ENCODE results near the gene PPL. TPM values are rescaled to one million over a fixed set of nuclear protein-coding genes. Genes with fewer than 3 reads are reported as not detected.
A peak's percentile ranks its signal among the peaks of the same experiment; 100 is the strongest.

The PPL gene
- total and polyA plus RNA-seq, 2 experiments from 2014 or later = 32.8 to 44.5 TPM

GRCh38 chr16:4936181-4936990, 562 bp downstream of the PPL start:
- WGBS (ENCODE audit: low lambda C conversion rate, missing lambda C conversion rate) = 3% methylated on average over 22 of the region's 64 CpGs
- DNase-seq (ENCODE audit: low spot score) = peak; percentile 88
- H3K4me1 ChIP-seq (ENCODE audit: insufficient read depth) = peaks cover 13% of the 10 kb centered on the region
- no peaks in the 10 kb centered on the region for H3K27me3 ChIP-seq
- TF ChIP-seq CTCF (IDR thresholded peaks at IDR 0.05; ENCODE audit: poor library complexity) (peak; percentile 48), EZH2 (IDR thresholded peaks at IDR 0.05; ENCODE audit: borderline replicate concordance) (peak; percentile 38), EZH2phosphoT487 (IDR thresholded peaks at IDR 0.05; ENCODE audit: low read depth, severe bottlenecking, unreplicated experiment) (no peak)
- peaks cover 2% of the 10 kb centered on the region for H4K20me1 ChIP-seq (ENCODE audit: insufficient read depth, poor library complexity, severe bottlenecking)
- peak overlapping the region; percentile 95 for H3K27ac ChIP-seq
- H3K4me2 ChIP-seq = peak overlapping the region; percentile 92
- H3K9me2 ChIP-seq (replicated peaks; ENCODE audit: insufficient read depth) = no peaks in the 10 kb centered on the region
- H2AFZ ChIP-seq = peak overlapping the region; percentile 62
- H3K9me3 ChIP-seq (ENCODE audit: low read depth) = no peaks in the 10 kb centered on the region
- H3K4me3 ChIP-seq = peak overlapping the region; percentile 53
- H3K36me3 ChIP-seq (replicated peaks; ENCODE audit: insufficient read depth, low read depth) = no peaks in the 10 kb centered on the region
- peaks cover 37% of the 10 kb centered on the region for H3K79me2 ChIP-seq

DNA sequence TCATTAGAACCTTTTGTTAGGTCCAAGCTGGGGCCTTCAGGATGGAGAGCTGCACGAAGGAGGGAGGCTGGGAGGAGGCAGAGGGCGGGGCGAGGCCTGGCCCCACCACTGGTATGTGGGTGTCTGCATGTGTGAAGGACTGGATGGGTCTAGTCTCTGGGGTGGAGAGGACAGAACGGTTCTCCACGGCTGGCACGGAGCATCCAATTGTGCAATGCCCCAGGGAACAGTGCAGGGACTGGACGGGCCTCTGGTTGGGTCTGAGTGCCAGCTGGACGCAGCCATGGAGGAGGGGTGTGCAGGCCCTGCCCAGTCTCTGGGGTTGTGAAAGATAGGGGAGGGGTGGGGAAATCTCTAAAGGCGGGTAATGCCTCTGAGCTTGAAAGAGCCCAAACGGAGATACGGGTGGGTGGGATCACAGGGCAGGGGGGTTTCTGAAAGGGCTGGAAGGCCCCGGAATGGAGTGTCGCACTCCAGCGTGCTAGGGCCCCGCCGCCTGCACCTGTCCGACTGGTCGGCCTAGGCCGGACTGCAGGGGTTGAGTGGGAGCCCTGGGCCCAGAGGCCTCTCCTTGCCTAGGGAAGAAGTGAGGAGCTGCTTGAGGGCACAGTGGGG, 1.6 kb downstream of the PPL start:
- no peaks in the 10 kb centered on the region for H3K9me2 ChIP-seq (replicated peaks; ENCODE audit: insufficient read depth)
- no peaks in the 10 kb centered on the region for H3K36me3 ChIP-seq (replicated peaks; ENCODE audit: insufficient read depth, low read depth)
- 75% methylated on average over 15 of the region's 19 CpGs for WGBS (ENCODE audit: low lambda C conversion rate, missing lambda C conversion rate)
- peak overlapping the region; percentile 53 for H3K4me3 ChIP-seq
- H2AFZ ChIP-seq = no peak overlapping the region
- peaks cover 13% of the 10 kb centered on the region for H3K4me1 ChIP-seq (ENCODE audit: insufficient read depth)
- TF ChIP-seq CTCF (IDR thresholded peaks at IDR 0.05; ENCODE audit: poor library complexity) (no peak), EZH2 (IDR thresholded peaks at IDR 0.05; ENCODE audit: borderline replicate concordance) (no peak), EZH2phosphoT487 (IDR thresholded peaks at IDR 0.05; ENCODE audit: low read depth, severe bottlenecking, unreplicated experiment) (no peak)
- peak overlapping the region; percentile 95 for H3K27ac ChIP-seq
- H3K9me3 ChIP-seq (ENCODE audit: low read depth) = no peaks in the 10 kb centered on the region
- peak; percentile 61 for DNase-seq (ENCODE audit: low spot score)
- peaks cover 47% of the 10 kb centered on the region for H3K79me2 ChIP-seq
- H3K27me3 ChIP-seq = no peaks in the 10 kb centered on the region
- H3K4me2 ChIP-seq = peak overlapping the region; percentile 92
- peaks cover 2% of the 10 kb centered on the region for H4K20me1 ChIP-seq (ENCODE audit: insufficient read depth, poor library complexity, severe bottlenecking)

GRCh38 chr16:4934591-4934990, 2.4 kb downstream of the PPL start:
- no peaks in the 10 kb centered on the region for H3K27me3 ChIP-seq
- peaks cover 55% of the 10 kb centered on the region for H3K79me2 ChIP-seq
- peak overlapping the region; percentile 92 for H3K4me2 ChIP-seq
- H3K36me3 ChIP-seq (replicated peaks; ENCODE audit: insufficient read depth, low read depth) = no peaks in the 10 kb centered on the region
- TF ChIP-seq CTCF (IDR thresholded peaks at IDR 0.05; ENCODE audit: poor library complexity) (no peak), EZH2phosphoT487 (IDR thresholded peaks at IDR 0.05; ENCODE audit: low read depth, severe bottlenecking, unreplicated experiment) (no peak), EZH2 (IDR thresholded peaks at IDR 0.05; ENCODE audit: borderline replicate concordance) (no peak)
- no peaks in the 10 kb centered on the region for H3K9me3 ChIP-seq (ENCODE audit: low read depth)
- no peak for DNase-seq (ENCODE audit: low spot score)
- H3K4me1 ChIP-seq (ENCODE audit: insufficient read depth) = peaks cover 13% of the 10 kb centered on the region
- no peak overlapping the region for H3K4me3 ChIP-seq
- H2AFZ ChIP-seq = no peak overlapping the region
- no peak overlapping the region for H3K27ac ChIP-seq
- H3K9me2 ChIP-seq (replicated peaks; ENCODE audit: insufficient read depth) = no peaks in the 10 kb centered on the region
- H4K20me1 ChIP-seq (ENCODE audit: insufficient read depth, poor library complexity, severe bottlenecking) = peaks cover 2% of the 10 kb centered on the region
- 98% methylated on average over 6 of the region's 6 CpGs for WGBS (ENCODE audit: low lambda C conversion rate, missing lambda C conversion rate)

Data from hepatocyte (in vitro differentiated cells).